WTC11 (cell line): Measurements from ENCODE around the gene SPECC1L. TPM values are rescaled to one million over a fixed set of nuclear protein-coding genes. Genes with fewer than 3 reads are reported as not detected.

Experiments
- ATAC-seq: fragments of 200-7000 bp; cut with Tn5 transposase; 2 replicates; pipeline ENCODE4 v1.10.0; 2021; ENCODE audit warnings: mild to moderate bottlenecking, moderate library complexity
- CTCF ChIA-PET: fragments of 300-600 bp; sonication (Branson Sonifier 250); formaldehyde crosslinking; loops from one replicate; lab custom pipeline; 2021; ENCODE audit warnings: antibody characterized with exemption; lab: Charles Lee
- POLR2A ChIA-PET: fragments of 350-600 bp; sonication (Branson Sonifier 250); formaldehyde crosslinking; loops from one replicate; lab custom pipeline; 2021; ENCODE audit warnings: antibody characterized with exemption; lab: Charles Lee
- DNase-seq: peaks from one replicate; pipeline ENCODE4 v3.0.0; 2021; ENCODE audit warnings: low spot score
- H3K27ac Mint-ChIP-seq: 2 replicates; pipeline ENCODE4 v1.8.0; 2021; ENCODE audit warnings: mixed read lengths
- H3K27me3 Mint-ChIP-seq: 2 replicates; pipeline ENCODE4 v1.8.0; 2021; ENCODE audit warnings: low read depth, mild to moderate bottlenecking, moderate library complexity, mixed read lengths
- H3K36me3 Mint-ChIP-seq: 2 replicates; pipeline ENCODE4 v1.8.0; 2021; ENCODE audit warnings: mixed read lengths
- H3K4me1 Mint-ChIP-seq: 2 replicates; pipeline ENCODE4 v1.8.0; 2022; ENCODE audit warnings: mixed read lengths
- H3K4me3 Mint-ChIP-seq: 2 replicates; pipeline ENCODE4 v1.8.0; 2021; ENCODE audit warnings: mild to moderate bottlenecking, moderate library complexity, mixed read lengths
- H3K9me3 Mint-ChIP-seq: 2 replicates; pipeline ENCODE4 v1.8.0; 2021; ENCODE audit warnings: mixed read lengths
- ATF2 ChIP-seq: sonication (generic); formaldehyde crosslinking; IDR thresholded peaks from 2 replicates; pipeline ENCODE4 v1.8.1; 2022; ENCODE audit warnings: low read depth, missing genetic modification reagents, borderline replicate concordance
- CREB1 ChIP-seq: sonication (generic); formaldehyde crosslinking; IDR thresholded peaks from 2 replicates; pipeline ENCODE4 v1.8.0; 2023; ENCODE audit warnings: mild to moderate bottlenecking, missing genetic modification reagents
- E2F1 ChIP-seq: sonication (generic); formaldehyde crosslinking; IDR thresholded peaks from 2 replicates; pipeline ENCODE4 v1.8.0; 2022; ENCODE audit warnings: mild to moderate bottlenecking, missing genetic modification reagents
- E2F5 ChIP-seq: sonication (generic); formaldehyde crosslinking; IDR thresholded peaks from 2 replicates; pipeline ENCODE4 v1.8.1; 2022; ENCODE audit warnings: mild to moderate bottlenecking, moderate library complexity, missing genetic modification reagents
- EMX1 ChIP-seq: fragments of 250-450 bp; sonication (Bioruptor Pico); IDR thresholded peaks from 2 replicates; pipeline ENCODE4 v1.8.0; 2021; ENCODE audit warnings: mild to moderate bottlenecking
- MXD4 ChIP-seq: fragments of 250-450 bp; sonication (Bioruptor Pico); IDR thresholded peaks from 2 replicates; pipeline ENCODE4 v1.8.0; 2021; ENCODE audit warnings: mild to moderate bottlenecking, moderate library complexity, borderline replicate concordance
- OVOL2 ChIP-seq: fragments of 250-450 bp; sonication (Bioruptor Pico); IDR thresholded peaks from 2 replicates; pipeline ENCODE4 v1.9.0; 2021; ENCODE audit warnings: mild to moderate bottlenecking, borderline replicate concordance
- USF1 ChIP-seq: sonication (generic); formaldehyde crosslinking; IDR thresholded peaks from 2 replicates; pipeline ENCODE4 v1.8.0; 2022; ENCODE audit warnings: mild to moderate bottlenecking, missing genetic modification reagents
- ZBTB21 ChIP-seq: sonication (generic); formaldehyde crosslinking; IDR thresholded peaks from 2 replicates; pipeline ENCODE4 v1.8.1; 2023; ENCODE audit warnings: mild to moderate bottlenecking, missing genetic modification reagents, borderline replicate concordance
- total RNA-seq: library from RNA; stranded (reverse); gene quantifications from 3 replicates; pipeline ENCODE4 v1.2.3, GENCODE V29; 2021
- TF ChIP-seq, protein P1 (sequence below): sonication (generic); formaldehyde crosslinking; IDR thresholded peaks from 2 replicates; pipeline ENCODE4 v1.8.1; 2023; ENCODE audit warnings: mild to moderate bottlenecking, moderate library complexity, missing genetic modification reagents
- TF ChIP-seq, protein P2 (sequence below): sonication (generic); formaldehyde crosslinking; IDR thresholded peaks from 2 replicates; pipeline ENCODE4 v1.8.1; 2023; ENCODE audit warnings: mild to moderate bottlenecking, missing genetic modification reagents, borderline replicate concordance
- TF ChIP-seq, protein P3 (sequence below): sonication (generic); formaldehyde crosslinking; IDR thresholded peaks from 2 replicates; pipeline ENCODE4 v1.8.1; 2023; ENCODE audit warnings: mild to moderate bottlenecking, missing genetic modification reagents, moderate library complexity
- TF ChIP-seq, protein P4 (sequence below): fragments of 250-450 bp; sonication (Bioruptor Pico); IDR thresholded peaks from 2 replicates; pipeline ENCODE4 v1.9.0; 2021; ENCODE audit warnings: mild to moderate bottlenecking, borderline replicate concordance
- TF ChIP-seq, protein P5 (sequence below): fragments of 250-450 bp; sonication (Bioruptor Pico); conservative IDR thresholded peaks from 2 replicates; pipeline ENCODE4 v1.9.0; 2021; ENCODE audit warnings: mild to moderate bottlenecking

The SPECC1L gene
- total RNA-seq, 1 experiment from 2014 or later = 44.6 TPM

DNA sequence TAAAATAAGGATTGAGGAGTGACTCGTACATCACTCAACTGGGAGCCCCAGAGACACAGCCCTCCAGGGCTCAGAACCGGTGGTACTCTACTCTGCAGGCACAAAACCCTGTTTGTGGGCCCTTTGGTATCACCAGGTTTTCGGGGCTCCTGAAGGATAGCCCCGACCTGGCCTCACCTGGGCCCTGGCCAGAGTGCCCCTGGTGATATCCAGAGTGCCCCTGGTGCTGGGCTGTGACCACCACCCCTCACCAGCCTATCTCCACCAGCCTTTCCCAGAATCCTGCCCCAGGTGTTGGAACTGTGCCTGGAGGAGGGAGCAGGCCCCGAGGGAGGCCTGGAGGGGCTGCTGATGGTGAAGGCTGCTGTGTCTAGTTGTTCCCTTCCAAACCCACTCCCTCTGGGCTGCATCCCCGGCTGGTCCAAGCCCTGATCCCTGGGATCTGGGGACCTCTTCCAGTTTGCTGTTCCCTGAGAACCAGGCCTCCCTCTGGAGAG lies 23.6 kb upstream of the SPECC1L start:
- ChIA-PET POLR2A (no interaction called here), CTCF (interaction anchor here (0.6 to 2.0 kb wide), 17 partner anchors 10 to 185 kb away, joined by 3 to 62 read pairs (median 3); partner anchors contain the start of gene SUSD2)
- peaks cover 18% of the 10 kb centered on the region for H3K4me1 Mint-ChIP-seq
- no peaks in the 10 kb centered on the region for H3K9me3 Mint-ChIP-seq
- TF ChIP-seq EMX1 (CRISPR knock-in tag) (no peak), E2F1 (CRISPR knock-in tag) (no peak), E2F5 (no peak), CREB1 (CRISPR knock-in tag) (no peak), ATF2 (CRISPR knock-in tag) (no peak)
- TF ChIP-seq, protein P1, sequence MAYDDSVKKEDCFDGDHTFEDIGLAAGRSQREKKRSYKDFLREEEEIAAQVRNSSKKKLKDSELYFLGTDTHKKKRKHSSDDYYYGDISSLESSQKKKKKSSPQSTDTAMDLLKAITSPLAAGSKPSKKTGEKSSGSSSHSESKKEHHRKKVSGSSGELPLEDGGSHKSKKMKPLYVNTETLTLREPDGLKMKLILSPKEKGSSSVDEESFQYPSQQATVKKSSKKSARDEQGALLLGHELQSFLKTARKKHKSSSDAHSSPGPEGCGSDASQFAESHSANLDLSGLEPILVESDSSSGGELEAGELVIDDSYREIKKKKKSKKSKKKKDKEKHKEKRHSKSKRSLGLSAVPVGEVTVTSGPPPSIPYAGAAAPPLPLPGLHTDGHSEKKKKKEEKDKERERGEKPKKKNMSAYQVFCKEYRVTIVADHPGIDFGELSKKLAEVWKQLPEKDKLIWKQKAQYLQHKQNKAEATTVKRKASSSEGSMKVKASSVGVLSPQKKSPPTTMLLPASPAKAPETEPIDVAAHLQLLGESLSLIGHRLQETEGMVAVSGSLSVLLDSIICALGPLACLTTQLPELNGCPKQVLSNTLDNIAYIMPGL = 0 out of 2 replicates have a peak, but pooled peaks have one; percentile 4
- TF ChIP-seq, protein P2, sequence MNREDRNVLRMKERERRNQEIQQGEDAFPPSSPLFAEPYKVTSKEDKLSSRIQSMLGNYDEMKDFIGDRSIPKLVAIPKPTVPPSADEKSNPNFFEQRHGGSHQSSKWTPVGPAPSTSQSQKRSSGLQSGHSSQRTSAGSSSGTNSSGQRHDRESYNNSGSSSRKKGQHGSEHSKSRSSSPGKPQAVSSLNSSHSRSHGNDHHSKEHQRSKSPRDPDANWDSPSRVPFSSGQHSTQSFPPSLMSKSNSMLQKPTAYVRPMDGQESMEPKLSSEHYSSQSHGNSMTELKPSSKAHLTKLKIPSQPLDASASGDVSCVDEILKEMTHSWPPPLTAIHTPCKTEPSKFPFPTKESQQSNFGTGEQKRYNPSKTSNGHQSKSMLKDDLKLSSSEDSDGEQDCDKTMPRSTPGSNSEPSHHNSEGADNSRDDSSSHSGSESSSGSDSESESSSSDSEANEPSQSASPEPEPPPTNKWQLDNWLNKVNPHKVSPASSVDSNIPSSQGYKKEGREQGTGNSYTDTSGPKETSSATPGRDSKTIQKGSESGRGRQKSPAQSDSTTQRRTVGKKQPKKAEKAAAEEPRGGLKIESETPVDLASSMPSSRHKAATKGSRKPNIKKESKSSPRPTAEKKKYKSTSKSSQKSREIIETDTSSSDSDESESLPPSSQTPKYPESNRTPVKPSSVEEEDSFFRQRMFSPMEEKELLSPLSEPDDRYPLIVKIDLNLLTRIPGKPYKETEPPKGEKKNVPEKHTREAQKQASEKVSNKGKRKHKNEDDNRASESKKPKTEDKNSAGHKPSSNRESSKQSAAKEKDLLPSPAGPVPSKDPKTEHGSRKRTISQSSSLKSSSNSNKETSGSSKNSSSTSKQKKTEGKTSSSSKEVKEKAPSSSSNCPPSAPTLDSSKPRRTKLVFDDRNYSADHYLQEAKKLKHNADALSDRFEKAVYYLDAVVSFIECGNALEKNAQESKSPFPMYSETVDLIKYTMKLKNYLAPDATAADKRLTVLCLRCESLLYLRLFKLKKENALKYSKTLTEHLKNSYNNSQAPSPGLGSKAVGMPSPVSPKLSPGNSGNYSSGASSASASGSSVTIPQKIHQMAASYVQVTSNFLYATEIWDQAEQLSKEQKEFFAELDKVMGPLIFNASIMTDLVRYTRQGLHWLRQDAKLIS (CRISPR knock-in tag) = no peak
- no peak for DNase-seq
- no peak overlapping the region for H3K27ac Mint-ChIP-seq
- H3K4me3 Mint-ChIP-seq = no peak overlapping the region
- H3K36me3 Mint-ChIP-seq = no peaks in the 10 kb centered on the region
- ATAC-seq = no peak
- H3K27me3 Mint-ChIP-seq = no peaks in the 10 kb centered on the region

GRCh38 chr22:24247564-24248344 lies 22.9 kb upstream of the SPECC1L start:
- ChIA-PET CTCF (interaction anchor here (0.6 to 2.0 kb wide), 19 partner anchors 11 to 1005 kb away, joined by 3 to 62 read pairs (median 3); partner anchors contain the start of gene SUSD2), POLR2A (no interaction called here)
- H3K27me3 Mint-ChIP-seq = no peaks in the 10 kb centered on the region
- H3K4me1 Mint-ChIP-seq = peaks cover 13% of the 10 kb centered on the region
- no peak overlapping the region for H3K27ac Mint-ChIP-seq
- no peaks in the 10 kb centered on the region for H3K36me3 Mint-ChIP-seq
- H3K9me3 Mint-ChIP-seq = no peaks in the 10 kb centered on the region
- ATAC-seq (peak; percentile 100), DNase-seq (peak; percentile 91)
- no peak overlapping the region for H3K4me3 Mint-ChIP-seq
- TF ChIP-seq, protein P3, sequence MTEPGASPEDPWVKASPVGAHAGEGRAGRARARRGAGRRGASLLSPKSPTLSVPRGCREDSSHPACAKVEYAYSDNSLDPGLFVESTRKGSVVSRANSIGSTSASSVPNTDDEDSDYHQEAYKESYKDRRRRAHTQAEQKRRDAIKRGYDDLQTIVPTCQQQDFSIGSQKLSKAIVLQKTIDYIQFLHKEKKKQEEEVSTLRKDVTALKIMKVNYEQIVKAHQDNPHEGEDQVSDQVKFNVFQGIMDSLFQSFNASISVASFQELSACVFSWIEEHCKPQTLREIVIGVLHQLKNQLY = no peak
- TF ChIP-seq, protein P4, sequence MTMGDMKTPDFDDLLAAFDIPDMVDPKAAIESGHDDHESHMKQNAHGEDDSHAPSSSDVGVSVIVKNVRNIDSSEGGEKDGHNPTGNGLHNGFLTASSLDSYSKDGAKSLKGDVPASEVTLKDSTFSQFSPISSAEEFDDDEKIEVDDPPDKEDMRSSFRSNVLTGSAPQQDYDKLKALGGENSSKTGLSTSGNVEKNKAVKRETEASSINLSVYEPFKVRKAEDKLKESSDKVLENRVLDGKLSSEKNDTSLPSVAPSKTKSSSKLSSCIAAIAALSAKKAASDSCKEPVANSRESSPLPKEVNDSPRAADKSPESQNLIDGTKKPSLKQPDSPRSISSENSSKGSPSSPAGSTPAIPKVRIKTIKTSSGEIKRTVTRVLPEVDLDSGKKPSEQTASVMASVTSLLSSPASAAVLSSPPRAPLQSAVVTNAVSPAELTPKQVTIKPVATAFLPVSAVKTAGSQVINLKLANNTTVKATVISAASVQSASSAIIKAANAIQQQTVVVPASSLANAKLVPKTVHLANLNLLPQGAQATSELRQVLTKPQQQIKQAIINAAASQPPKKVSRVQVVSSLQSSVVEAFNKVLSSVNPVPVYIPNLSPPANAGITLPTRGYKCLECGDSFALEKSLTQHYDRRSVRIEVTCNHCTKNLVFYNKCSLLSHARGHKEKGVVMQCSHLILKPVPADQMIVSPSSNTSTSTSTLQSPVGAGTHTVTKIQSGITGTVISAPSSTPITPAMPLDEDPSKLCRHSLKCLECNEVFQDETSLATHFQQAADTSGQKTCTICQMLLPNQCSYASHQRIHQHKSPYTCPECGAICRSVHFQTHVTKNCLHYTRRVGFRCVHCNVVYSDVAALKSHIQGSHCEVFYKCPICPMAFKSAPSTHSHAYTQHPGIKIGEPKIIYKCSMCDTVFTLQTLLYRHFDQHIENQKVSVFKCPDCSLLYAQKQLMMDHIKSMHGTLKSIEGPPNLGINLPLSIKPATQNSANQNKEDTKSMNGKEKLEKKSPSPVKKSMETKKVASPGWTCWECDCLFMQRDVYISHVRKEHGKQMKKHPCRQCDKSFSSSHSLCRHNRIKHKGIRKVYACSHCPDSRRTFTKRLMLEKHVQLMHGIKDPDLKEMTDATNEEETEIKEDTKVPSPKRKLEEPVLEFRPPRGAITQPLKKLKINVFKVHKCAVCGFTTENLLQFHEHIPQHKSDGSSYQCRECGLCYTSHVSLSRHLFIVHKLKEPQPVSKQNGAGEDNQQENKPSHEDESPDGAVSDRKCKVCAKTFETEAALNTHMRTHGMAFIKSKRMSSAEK = no peak
- peak; percentile 66 for TF ChIP-seq USF1 (CRISPR knock-in tag)
- TF ChIP-seq OVOL2 (CRISPR knock-in tag) = no peak
- TF ChIP-seq ZBTB21 (CRISPR knock-in tag) = no peak
- TF ChIP-seq MXD4 (CRISPR knock-in tag) = no peak
- TF ChIP-seq, protein P5, sequence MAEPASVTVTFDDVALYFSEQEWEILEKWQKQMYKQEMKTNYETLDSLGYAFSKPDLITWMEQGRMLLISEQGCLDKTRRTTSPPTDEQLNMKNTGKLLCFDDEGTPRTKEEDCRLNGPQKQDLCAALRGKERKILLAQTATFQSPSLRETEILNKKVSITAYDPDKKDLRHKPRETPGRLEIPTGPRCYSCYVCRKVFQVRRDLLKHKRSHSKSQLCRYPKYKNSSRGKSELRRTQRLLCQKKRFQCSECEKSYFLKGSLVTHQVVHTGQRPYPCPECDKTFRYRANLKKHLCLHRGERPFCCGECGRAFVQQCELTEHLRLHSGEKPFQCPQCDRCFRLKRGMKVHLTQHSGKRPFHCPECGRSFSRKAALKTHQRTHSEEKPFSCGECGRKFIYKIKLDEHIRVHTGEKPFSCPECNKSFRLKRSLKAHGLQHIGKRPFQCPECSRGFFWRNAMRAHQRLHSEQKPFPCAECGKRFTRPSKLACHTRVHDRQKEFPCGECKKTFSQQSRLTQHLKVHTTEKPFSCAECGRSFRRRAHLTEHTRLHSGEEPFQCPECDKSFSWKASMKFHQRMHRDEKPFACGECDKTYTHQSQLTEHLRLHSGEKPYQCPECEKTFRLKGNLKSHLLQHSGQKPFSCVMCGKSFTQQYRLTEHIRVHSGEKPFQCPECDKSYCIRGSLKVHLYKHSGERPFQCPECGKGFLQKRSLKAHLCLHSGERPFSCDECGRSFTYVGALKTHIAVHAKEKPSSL (CRISPR knock-in tag) = no peak
